Measurements from ENCODE around the gene ATP6AP2.

DNA sequence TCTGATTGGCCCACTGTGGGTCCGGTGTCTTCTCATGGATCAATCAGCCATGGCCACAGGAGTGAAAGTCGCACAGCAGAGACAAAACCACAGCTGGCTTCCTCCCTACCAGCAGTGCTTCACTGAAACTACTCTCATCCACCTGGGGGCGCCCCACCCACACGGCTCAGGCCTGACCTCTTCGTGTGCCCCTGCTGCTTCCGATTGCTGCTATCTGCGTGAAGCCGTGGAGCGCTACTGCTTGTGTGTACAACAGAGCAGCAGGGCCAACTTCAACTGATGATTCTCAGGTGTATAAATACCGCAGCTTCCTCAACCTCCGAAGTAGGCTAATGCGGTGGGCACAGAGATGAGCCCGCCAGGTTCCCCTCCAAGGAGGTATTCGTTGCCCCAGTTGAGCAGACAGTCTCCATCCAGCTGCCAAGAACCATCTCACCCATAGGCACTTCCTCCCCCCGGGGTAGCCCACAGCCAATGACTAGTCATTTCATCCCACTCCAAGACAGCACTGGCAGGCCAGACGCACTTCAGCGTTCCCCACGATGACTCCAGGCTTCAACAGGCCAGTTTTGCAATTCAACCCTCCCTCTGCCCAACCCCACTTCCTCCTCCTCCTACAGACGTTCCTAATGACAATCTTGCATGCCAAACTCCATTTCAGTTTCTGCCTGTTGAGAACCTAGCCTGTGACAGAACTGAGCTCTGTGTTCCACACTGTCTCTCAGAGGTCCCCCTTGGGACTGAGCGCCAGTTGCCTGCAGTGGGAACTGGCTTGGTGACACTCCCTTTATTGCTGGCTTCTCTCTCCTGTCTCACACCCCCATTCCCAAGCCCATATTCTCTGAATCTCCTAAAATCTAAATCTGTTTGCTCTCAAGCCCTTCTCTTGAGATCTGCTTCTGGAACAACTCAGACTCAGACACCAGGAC, 41.3 kb upstream of the ATP6AP2 start:
- TF ChIP-seq, protein P1, sequence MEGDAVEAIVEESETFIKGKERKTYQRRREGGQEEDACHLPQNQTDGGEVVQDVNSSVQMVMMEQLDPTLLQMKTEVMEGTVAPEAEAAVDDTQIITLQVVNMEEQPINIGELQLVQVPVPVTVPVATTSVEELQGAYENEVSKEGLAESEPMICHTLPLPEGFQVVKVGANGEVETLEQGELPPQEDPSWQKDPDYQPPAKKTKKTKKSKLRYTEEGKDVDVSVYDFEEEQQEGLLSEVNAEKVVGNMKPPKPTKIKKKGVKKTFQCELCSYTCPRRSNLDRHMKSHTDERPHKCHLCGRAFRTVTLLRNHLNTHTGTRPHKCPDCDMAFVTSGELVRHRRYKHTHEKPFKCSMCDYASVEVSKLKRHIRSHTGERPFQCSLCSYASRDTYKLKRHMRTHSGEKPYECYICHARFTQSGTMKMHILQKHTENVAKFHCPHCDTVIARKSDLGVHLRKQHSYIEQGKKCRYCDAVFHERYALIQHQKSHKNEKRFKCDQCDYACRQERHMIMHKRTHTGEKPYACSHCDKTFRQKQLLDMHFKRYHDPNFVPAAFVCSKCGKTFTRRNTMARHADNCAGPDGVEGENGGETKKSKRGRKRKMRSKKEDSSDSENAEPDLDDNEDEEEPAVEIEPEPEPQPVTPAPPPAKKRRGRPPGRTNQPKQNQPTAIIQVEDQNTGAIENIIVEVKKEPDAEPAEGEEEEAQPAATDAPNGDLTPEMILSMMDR (IDR thresholded peaks at IDR 0.05), result no peak
- TF ChIP-seq POLR2AphosphoS5 (IDR thresholded peaks at IDR 0.05) (no peak), POLR2A (IDR thresholded peaks at IDR 0.05) (no peak)
